SU-DHL-6 (cell line): Measurements from ENCODE around the gene XRCC6.

ENCODE experiments used
- CTCF ChIP-seq: fragments of 200-600 bp; sonication (generic); IDR thresholded peaks from one replicate; pipeline ENCODE4 v1.5.1; 2017; ENCODE audit warnings: antibody characterized with exemption, mild to moderate bottlenecking, low read length, moderate library complexity; ENCODE audit not compliant: insufficient read depth, poor library complexity, severe bottlenecking
- EZH2phosphoT487 ChIP-seq: fragments of 200-600 bp; sonication (generic), shearing (Covaris generic); conservative IDR thresholded peaks from 2 replicates; pipeline ENCODE4 v1.6.1; 2018; ENCODE audit warnings: mild to moderate bottlenecking, antibody characterized with exemption, low read length, moderate library complexity, mixed read lengths

- no peak for TF ChIP-seq CTCF
- TF ChIP-seq EZH2phosphoT487, result no peak
Measured at GRCh38 chr22:41647771-41648170, 26.7 kb downstream of the XRCC6 start.
